ENCODE results near the gene KIAA1328.

KIAA1328 gene

GRCh38 chr18:37258819-37259218 lies 429.9 kb downstream of the KIAA1328 start:
- DNase-seq = no peak

GRCh38 chr18:37259711-37260110 lies 430.8 kb downstream of the KIAA1328 start:
- no peak for DNase-seq

DNA sequence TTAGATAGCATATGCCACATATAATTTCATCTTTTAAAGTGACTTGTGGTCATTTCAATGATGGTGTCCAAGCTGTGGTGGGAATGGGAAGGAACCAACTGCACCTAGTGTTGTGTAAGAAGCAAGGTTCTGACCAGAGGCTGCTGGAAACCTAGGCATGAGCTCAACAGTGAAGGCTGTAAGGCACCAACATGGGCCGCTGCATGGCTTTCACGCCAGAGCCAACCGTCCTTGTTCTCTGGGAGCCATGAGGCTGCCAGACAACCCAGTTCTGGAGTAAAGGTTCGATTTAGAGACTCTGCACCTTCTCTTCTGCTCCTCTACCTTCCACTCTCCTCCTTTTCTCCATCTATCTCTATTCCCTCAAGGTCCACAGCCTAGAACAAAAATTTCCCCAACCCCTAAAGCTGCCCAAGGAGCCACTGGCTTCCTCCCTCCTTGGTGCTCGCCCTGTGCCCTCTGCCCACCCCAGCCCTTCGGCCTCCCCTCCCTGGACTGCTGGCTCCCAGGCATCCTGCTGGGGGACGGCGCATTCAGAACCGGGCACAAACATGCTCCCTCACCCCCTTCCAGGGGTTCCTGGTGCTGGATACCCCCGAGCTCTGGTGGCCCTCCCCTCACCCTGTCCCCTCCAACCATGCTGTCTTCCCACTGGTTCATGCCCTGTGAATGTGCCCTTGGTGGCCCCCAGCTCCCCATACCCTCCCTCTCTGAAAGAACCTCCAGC lies 431.6 kb downstream of the KIAA1328 start:
- no peak for DNase-seq

- no peak for DNase-seq
These were observed 432.4 kb downstream of the KIAA1328 start for GRCh38 chr18:37261246-37261840.

DNA sequence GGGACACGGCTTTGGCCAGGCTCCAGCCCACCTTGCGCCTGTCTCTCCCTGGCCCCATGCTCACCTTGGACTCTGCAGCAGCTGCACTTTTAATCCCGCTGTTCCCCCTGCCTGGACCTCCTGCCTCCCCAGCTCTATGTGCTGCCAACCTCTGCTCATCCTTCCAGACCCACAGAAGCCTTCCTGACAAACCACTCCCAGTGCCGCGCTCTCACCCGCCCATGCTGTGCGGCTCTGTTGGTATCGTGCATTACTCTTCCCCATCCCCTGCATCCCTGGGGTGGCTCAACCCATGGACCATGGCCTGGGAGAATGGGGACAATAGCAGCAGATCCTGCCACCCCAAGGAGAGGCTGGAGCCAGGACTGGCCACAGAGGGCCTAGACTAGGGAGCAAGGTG lies 433.1 kb downstream of the KIAA1328 start:
- no peak for DNase-seq

DNA sequence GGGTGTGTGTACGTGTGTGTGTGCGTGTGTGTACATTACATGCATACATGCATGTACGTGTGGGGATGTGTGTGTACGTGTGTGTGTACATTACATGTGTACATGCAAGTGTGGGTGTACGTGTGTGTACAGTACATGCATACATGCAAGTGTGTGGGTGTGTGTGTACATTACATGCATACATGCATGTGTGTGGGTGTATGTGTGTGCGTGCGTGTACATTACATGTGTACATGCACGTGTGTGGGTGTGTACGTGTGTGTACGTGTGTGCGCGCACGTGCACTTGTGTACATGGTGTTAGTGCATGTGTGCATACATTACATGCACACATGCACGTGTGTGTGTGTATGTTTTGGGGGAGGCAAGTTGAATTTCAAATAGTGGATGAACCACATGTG lies 436.0 kb downstream of the KIAA1328 start:
- no peak for DNase-seq

DNA sequence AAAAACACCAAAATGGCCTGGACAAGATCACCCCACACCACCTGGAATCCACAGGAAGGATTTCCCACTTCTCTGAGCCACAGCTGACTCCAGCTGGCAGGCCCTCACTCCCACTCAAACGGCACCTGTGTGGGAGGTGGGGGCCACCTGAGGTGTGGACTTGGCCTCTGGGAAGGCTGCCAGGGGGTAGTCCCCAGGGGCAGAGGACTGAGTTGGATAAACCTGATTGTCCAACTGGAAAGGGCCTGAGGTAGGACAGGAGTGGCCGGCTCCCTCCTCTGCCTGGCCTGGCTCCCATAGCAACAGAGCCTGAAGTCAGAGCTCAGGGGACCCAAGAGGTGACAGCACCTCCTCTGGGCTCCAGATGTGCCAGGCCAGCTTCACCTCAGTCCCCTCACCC lies 436.5 kb downstream of the KIAA1328 start:
- no peak for DNase-seq

DNA sequence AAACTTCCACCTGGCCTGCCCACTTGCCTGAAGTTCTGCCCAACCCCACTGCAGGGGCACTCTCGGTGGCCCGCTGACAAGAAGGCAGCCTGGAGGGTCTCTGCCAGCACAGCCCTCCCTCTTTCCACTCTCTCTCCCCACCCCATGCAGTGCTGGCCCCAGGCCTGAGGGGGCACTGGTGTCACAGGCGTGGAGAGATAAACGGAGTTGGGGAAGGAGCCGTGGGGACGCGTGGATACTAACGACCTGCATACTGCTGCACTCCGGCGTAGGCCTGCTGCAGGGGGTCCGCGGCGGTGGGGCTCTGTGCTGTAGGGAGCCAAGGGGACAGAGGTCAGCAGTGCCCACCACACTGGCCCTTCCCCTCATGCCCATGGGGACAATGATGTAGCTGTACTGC lies 437.4 kb downstream of the KIAA1328 start:
- DNase-seq = no peak

DNA sequence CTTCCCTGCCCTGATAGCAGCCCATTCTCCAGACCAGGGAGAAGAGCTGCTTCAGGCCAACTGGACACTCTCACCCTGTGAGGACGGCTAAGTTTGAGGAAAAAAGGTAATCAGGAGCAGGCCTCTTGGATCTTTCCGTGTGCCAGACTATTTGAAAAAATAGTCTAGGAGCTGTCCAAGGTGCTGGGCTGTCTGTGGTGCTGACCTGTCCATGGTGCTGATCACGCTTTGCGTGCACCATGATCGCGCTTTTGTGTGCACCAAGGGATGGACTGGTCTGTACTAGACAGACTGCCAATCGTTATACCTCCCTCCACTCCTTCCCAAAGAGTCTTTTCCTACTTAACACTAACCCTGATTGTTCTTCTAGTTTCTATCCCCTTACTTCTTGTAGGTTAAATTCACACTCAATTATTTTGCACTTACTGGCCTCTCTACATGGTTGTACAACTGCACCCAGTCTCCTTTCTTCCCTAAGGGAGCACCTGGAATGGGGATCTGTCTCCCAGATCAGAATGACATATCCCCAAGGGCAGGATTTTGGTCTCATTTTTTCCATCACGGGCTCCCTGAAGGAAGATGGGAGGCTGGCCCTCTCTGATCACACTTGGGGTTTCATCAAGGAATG lies 441.2 kb downstream of the KIAA1328 start:
- DNase-seq = no peak

GRCh38 chr18:37270666-37271052 lies 441.7 kb downstream of the KIAA1328 start:
- DNase-seq = no peak

GRCh38 chr18:37272226-37272625 lies 443.3 kb downstream of the KIAA1328 start:
- DNase-seq = no peak

DNA sequence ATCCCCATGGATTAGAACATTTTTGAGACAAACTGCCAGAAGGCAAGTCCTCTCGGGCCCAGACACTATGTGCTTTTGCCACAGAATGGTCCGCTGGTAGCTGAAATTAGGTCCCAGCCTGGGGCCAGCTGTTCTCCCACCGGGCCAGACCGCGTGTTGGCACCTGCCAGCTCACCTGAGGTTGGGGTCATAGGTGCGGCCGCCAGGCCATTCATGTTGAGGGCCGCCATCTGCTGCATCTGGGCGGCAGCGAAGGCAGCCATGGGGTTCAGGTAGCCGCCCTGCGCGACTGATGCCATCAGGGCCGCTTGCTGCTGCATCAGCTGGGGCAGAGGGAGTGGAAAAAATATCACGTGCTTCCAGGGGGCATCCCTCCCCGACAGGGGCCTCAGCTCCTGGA lies 443.9 kb downstream of the KIAA1328 start:
- DNase-seq = no peak

GRCh38 chr18:37274309-37275236 lies 445.6 kb downstream of the KIAA1328 start:
- DNase-seq = no peak

DNA sequence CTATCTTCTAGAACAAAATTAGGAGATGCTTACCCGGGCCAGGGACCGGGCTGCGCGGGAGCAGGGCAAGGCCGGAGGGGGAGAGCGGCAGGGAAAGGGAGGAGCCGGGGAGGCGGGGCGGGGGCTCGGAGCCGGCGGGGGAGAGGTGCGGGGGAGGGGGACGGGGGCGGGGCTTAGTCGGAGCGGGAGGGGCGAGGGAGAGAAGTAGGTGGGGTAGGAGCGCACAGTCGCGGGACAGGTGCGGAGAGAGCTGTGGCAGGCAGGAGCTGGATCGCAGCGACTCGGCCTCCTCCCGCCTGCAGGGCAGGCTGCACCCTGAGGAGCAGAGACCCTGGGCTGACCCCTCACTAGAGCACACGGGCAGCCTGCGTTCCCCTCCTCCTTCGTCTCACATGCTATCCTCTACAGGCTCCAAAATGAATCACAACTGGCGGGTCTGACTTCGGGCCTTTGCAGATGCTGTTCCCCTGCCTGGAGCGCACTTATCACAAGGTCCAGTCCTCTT lies 446.4 kb downstream of the KIAA1328 start:
- DNase-seq = no peak

GRCh38 chr18:37276111-37276890 lies 447.4 kb downstream of the KIAA1328 start:
- no peak for DNase-seq

- no peak for DNase-seq
These were observed 448.9 kb downstream of the KIAA1328 start for GRCh38 chr18:37277804-37278203.
